Dendritic cell treated with granulocyte-macrophage colony-stimulating factor and Interleukin-4, amounts not matched to agents 40 ng/mL and 50 ng/mL, for 4 days (primary cell): Measurements from ENCODE around the gene CDH2.

Source experiments
- H3K27ac Mint-ChIP-seq: one replicate; pipeline ENCODE4 v1.8.0; 2022; ENCODE audit warnings: mild to moderate bottlenecking, mixed read lengths
- H3K27me3 Mint-ChIP-seq: one replicate; pipeline ENCODE4 v1.8.0; 2022; ENCODE audit warnings: mild to moderate bottlenecking, mixed read lengths
- H3K36me3 Mint-ChIP-seq: one replicate; pipeline ENCODE4 v1.8.0; 2022; ENCODE audit warnings: low read depth, mixed read lengths
- H3K4me1 Mint-ChIP-seq: one replicate; pipeline ENCODE4 v1.8.0; 2022; ENCODE audit warnings: low read depth, mixed read lengths
- H3K4me3 Mint-ChIP-seq: one replicate; pipeline ENCODE4 v1.8.0; 2022; ENCODE audit warnings: mild to moderate bottlenecking, moderate library complexity, mixed read lengths
- H3K9me3 Mint-ChIP-seq: one replicate; pipeline ENCODE4 v1.8.0; 2022; ENCODE audit warnings: mixed read lengths
- intact Hi-C: fragments of 100-400 bp; cut with micrococcal nuclease; formaldehyde crosslinking; loops from one replicate; pipeline ENCODE4 v1.15.0; 2022

The CDH2 gene

GRCh38 chr18:28158083-28158581 lies 18.8 kb downstream of the CDH2 start:
- intact Hi-C loops: no loop called here
- Mint-ChIP-seq H3K27me3 (no peaks in the 10 kb centered on the region), H3K4me3 (no peak overlapping the region), H3K9me3 (no peaks in the 10 kb centered on the region), H3K27ac (no peak overlapping the region), H3K36me3 (no peaks in the 10 kb centered on the region), H3K4me1 (no peaks in the 10 kb centered on the region)

- intact Hi-C loops: no loop called here
- H3K27me3 Mint-ChIP-seq: no peaks in the 10 kb centered on the region
- H3K4me1 Mint-ChIP-seq: no peaks in the 10 kb centered on the region
- no peaks in the 10 kb centered on the region for H3K9me3 Mint-ChIP-seq
- no peak overlapping the region for H3K4me3 Mint-ChIP-seq
- H3K27ac Mint-ChIP-seq: no peak overlapping the region
- H3K36me3 Mint-ChIP-seq: no peaks in the 10 kb centered on the region
These were observed 23.4 kb downstream of the CDH2 start for GRCh38 chr18:28153485-28154065.

DNA sequence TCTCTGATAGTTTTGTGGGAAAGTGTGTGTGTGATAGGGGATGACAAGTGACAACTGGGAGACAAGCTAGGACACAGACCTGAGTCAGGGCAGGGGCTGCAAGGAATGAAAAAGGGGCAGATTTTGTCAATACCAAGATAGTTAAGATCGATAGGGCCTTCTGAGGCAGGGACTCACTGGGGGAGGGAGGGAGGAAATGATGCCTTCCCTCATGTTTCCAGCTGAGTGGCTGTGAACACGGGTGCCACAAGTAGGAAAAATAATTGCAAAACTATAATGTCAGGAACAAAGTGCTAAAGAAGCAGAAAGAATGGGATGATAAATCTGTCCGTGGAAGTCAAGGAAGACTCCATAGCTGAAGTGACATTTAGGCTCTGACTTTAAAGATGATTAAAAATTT lies 24.2 kb downstream of the CDH2 start:
- H3K27ac Mint-ChIP-seq: no peak overlapping the region
- no peaks in the 10 kb centered on the region for H3K4me1 Mint-ChIP-seq
- intact Hi-C loops: no loop called here
- H3K36me3 Mint-ChIP-seq: no peaks in the 10 kb centered on the region
- no peaks in the 10 kb centered on the region for H3K27me3 Mint-ChIP-seq
- H3K4me3 Mint-ChIP-seq: no peak overlapping the region
- no peaks in the 10 kb centered on the region for H3K9me3 Mint-ChIP-seq

- Mint-ChIP-seq H3K27ac (no peak overlapping the region), H3K9me3 (no peaks in the 10 kb centered on the region), H3K4me1 (no peaks in the 10 kb centered on the region), H3K27me3 (no peaks in the 10 kb centered on the region), H3K36me3 (no peaks in the 10 kb centered on the region), H3K4me3 (no peak overlapping the region)
- intact Hi-C loops: no loop called here
These were observed 24.6 kb downstream of the CDH2 start for GRCh38 chr18:28152354-28152753.

DNA sequence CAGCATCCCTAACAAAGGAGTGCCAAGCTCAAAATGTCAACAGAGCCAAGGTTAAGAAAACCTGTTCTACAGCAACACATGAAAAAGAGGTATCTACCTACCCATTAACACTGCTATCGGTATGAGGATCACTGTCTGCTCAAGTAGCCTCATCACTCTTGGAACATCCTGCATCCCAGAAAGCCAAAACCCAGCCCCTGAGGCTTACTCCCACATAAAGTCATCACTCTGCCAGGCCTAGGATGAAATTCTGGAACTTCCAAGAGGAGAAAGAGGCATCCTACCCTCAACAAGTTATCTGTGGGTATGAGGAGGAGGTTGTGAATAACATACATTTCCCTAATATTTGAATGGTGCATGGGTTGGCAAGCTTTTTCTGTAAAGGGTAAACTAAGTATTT lies 25.5 kb downstream of the CDH2 start:
- Mint-ChIP-seq H3K4me1 (no peaks in the 10 kb centered on the region), H3K9me3 (no peaks in the 10 kb centered on the region), H3K27ac (no peak overlapping the region), H3K27me3 (no peaks in the 10 kb centered on the region), H3K4me3 (no peak overlapping the region), H3K36me3 (no peaks in the 10 kb centered on the region)
- intact Hi-C loops: no loop called here

GRCh38 chr18:28150925-28151324 lies 26.0 kb downstream of the CDH2 start:
- Mint-ChIP-seq H3K4me3 (no peak overlapping the region), H3K27me3 (no peaks in the 10 kb centered on the region), H3K9me3 (no peaks in the 10 kb centered on the region), H3K4me1 (no peaks in the 10 kb centered on the region), H3K27ac (no peak overlapping the region), H3K36me3 (no peaks in the 10 kb centered on the region)
- intact Hi-C loops: no loop called here

DNA sequence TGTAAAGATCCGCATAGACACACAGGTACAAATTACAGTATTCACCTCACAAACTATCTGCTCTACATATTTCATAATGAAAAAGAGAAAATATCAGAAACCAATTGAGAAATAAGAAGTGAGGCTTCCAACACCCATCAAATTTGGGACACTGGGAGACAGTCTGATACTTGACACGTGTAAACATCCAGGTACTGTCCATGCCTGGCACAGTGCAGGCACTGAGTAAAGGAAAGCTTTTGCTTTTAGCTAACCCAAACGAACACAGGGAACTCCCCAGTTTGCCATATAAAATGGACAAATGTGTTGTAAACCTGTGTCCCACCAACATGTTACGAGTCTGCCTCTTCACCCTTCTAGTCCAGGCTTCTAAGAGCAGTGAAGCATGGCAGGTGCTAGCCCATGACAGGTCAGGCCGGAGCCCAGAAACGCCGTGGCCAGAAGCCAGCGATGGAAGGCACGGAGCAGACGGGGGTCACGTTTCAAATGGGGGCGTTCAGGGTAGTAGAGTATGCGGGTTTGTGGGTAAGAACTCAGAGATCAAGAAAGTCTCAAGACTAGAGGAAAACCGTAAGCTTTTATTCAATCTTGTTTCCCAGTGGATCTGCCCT lies 27.0 kb downstream of the CDH2 start:
- Mint-ChIP-seq H3K4me1 (no peaks in the 10 kb centered on the region), H3K9me3 (no peaks in the 10 kb centered on the region), H3K27ac (no peak overlapping the region), H3K36me3 (no peaks in the 10 kb centered on the region), H3K4me3 (no peak overlapping the region), H3K27me3 (no peaks in the 10 kb centered on the region)
- intact Hi-C loops: no loop called here

DNA sequence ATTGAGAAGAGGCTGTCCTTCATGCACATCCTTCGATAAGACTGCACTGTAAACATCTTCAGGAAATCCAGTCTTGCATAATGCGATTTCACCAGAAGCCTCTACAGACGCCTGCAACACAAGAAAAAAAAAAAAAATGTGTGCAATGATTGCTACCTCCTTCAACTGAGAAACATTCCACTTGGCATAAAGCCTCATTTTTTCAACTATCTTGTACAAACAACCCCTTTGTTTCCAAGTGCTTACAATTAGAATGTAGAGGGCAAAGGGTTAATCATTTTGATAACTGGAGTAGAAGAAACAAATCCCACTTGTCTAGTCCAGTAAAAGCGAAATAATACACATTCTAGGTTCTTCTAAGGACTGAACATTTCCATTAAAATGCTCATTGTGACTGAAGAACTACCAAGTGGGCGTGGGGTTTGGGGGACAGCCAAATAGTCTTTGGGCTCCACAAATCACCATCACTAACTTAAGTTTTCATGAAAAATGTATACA lies 29.2 kb downstream of the CDH2 start:
- intact Hi-C loops: no loop called here

DNA sequence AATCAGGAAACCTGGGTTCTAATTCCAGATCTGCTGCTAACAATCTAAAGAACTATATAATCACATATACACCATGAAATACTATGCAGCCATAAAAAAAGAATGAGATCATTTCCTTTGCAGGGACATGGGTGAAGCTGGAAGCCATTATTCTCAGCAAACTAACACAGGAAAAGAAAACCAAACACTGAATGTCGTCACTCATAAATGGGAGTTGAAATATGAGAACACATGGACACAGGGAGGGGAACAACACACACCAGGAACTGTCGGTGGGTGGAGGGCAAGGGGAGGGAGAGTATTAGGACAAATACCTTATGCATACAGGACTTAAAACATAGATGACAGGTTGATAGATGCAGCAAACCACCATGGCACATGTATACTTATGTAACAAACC lies 33.2 kb downstream of the CDH2 start:
- Mint-ChIP-seq H3K27ac (no peak overlapping the region), H3K36me3 (no peaks in the 10 kb centered on the region), H3K4me3 (no peak overlapping the region), H3K4me1 (no peaks in the 10 kb centered on the region), H3K27me3 (no peaks in the 10 kb centered on the region), H3K9me3 (no peaks in the 10 kb centered on the region)
- intact Hi-C loops: no loop called here

More for the DNA sequence above, 29.2 kb downstream of the CDH2 start:
- H3K4me1 Mint-ChIP-seq: no peaks in the 10 kb centered on the region
- no peak overlapping the region for H3K4me3 Mint-ChIP-seq
- H3K27me3 Mint-ChIP-seq: no peaks in the 10 kb centered on the region
- H3K9me3 Mint-ChIP-seq: no peaks in the 10 kb centered on the region
- no peak overlapping the region for H3K27ac Mint-ChIP-seq
- no peaks in the 10 kb centered on the region for H3K36me3 Mint-ChIP-seq

GRCh38 chr18:28138816-28139215 lies 38.1 kb downstream of the CDH2 start:
- intact Hi-C loops: no loop called here
- Mint-ChIP-seq H3K36me3 (no peaks in the 10 kb centered on the region), H3K27ac (no peak overlapping the region), H3K4me3 (no peak overlapping the region), H3K4me1 (no peaks in the 10 kb centered on the region), H3K27me3 (no peaks in the 10 kb centered on the region), H3K9me3 (no peaks in the 10 kb centered on the region)

- intact Hi-C loops: no loop called here
- no peaks in the 10 kb centered on the region for H3K36me3 Mint-ChIP-seq
- no peak overlapping the region for H3K27ac Mint-ChIP-seq
- H3K9me3 Mint-ChIP-seq: no peaks in the 10 kb centered on the region
- H3K4me1 Mint-ChIP-seq: no peaks in the 10 kb centered on the region
- no peaks in the 10 kb centered on the region for H3K27me3 Mint-ChIP-seq
- H3K4me3 Mint-ChIP-seq: no peak overlapping the region
These were observed 40.9 kb downstream of the CDH2 start for GRCh38 chr18:28136071-28136470.

- intact Hi-C loops: no loop called here
- H3K27ac Mint-ChIP-seq: no peak overlapping the region
- H3K4me3 Mint-ChIP-seq: no peak overlapping the region
- H3K4me1 Mint-ChIP-seq: no peaks in the 10 kb centered on the region
- no peaks in the 10 kb centered on the region for H3K27me3 Mint-ChIP-seq
- H3K36me3 Mint-ChIP-seq: no peaks in the 10 kb centered on the region
- no peaks in the 10 kb centered on the region for H3K9me3 Mint-ChIP-seq
These were observed 42.2 kb downstream of the CDH2 start for GRCh38 chr18:28134774-28135173.

GRCh38 chr18:28132084-28132483 lies 44.8 kb downstream of the CDH2 start:
- H3K4me3 Mint-ChIP-seq: no peak overlapping the region
- H3K27me3 Mint-ChIP-seq: no peaks in the 10 kb centered on the region
- no peak overlapping the region for H3K27ac Mint-ChIP-seq
- H3K4me1 Mint-ChIP-seq: no peaks in the 10 kb centered on the region
- no peaks in the 10 kb centered on the region for H3K9me3 Mint-ChIP-seq
- intact Hi-C loops: no loop called here
- H3K36me3 Mint-ChIP-seq: no peaks in the 10 kb centered on the region

- intact Hi-C loops: no loop called here
- H3K27me3 Mint-ChIP-seq: no peaks in the 10 kb centered on the region
- no peaks in the 10 kb centered on the region for H3K4me1 Mint-ChIP-seq
- no peaks in the 10 kb centered on the region for H3K36me3 Mint-ChIP-seq
- H3K4me3 Mint-ChIP-seq: no peak overlapping the region
- H3K27ac Mint-ChIP-seq: no peak overlapping the region
- no peaks in the 10 kb centered on the region for H3K9me3 Mint-ChIP-seq
These were observed 48.3 kb downstream of the CDH2 start for GRCh38 chr18:28128659-28128980.
